Hippocampal formation (tissue), 2 donors: ENCODE data around the gene APRT.
"Not testable (repeated sequence)": the region's sequence is repeated elsewhere in the genome, so short reads cannot be mapped to it uniquely, and the experiment has no call there.

Experiments
- DNase-seq, 2 donors: peaks; one replicate each; lab custom pipeline; 2025; lab: John Stamatoyannopoulos, UW

APRT gene

DNA sequence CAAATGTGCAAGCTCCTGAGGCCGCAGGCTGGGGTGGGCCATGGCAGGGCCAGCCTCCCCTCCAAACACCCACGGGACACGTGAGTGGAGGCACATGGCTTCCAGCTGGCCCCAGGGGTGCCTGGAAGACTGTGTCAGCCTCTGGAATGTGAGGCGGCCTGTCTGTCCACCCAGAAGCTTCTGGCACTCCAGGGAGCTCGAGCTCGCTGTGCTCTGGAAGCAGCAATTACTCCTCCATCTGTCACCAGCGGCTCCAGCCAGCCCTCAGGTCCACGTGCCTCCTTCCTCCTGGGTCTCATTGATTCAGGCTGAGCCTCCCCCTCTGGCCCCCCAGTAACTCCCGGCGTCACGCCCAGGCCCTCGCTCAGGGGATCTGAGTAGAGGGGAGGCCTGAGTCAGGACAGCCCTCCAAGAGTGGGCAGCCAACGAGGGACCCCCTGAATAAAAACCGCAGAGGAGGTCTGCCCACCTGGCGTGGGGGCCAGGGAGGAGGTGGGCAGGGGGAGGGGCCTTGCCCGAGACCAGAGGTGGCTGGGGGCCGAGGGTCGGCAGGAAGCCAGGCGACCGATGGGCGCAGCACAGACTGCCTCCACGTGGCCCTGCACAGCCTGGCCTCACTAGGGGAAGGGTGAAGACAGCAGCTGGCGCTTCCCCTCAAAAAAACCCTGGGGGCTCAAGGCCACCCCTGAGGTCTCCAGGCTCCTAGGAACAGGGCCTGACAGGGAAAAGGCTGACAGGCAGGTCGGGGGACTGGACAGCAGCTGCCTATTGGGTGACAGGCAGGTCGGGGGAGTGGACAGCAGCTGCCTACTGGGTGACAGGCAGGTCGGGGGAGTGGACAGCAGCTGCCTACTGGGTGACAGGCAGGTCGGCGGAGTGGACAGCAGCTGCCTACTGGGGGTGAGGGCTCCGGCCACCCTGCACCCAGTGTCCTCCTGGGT lies 38.6 kb downstream of the APRT start:
- DNase-seq = no peak

DNA sequence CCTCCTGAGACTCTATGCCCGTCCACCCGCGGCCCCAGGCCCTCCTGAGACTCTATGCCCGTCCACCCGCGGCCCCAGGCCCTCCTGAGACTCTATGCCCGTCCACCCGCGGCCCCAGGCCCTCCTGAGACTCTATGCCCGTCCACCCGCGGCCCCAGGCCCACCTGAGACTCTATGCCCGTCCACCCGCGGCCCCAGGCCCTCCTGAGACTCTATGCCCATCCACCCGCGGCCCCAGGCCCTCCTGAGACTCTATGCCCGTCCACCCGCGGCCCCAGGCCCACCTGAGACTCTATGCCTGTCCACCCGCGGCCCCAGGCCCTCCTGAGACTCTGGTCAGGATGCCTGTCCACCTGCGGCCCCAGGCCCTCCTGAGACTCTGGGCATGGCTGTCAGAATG lies 39.9 kb downstream of the APRT start:
- not testable (repeated sequence) for DNase-seq

DNA sequence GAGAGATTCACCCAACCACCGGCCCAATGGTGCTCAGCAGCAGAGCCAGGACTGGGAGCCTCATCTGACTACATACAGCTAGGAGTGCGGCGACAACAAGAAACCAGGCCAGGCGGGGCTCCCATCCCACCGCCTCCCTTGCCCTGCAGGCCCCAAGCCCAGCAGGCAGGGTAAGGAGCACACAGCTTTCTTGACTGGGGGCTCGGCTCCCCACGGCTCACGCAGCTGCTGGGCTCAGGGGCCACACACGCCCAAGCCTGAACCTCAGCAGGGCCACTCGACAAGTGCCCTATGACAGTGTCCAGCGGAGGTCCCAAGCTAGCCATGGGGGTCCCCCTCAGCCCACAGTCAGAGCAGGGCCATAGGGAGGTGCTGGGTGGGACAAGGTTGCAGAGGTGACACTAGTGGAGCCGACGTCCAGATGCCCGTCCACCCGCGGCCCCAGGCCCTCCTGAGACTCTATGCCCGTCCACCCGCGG lies 40.4 kb downstream of the APRT start:
- DNase-seq = no peak

DNA sequence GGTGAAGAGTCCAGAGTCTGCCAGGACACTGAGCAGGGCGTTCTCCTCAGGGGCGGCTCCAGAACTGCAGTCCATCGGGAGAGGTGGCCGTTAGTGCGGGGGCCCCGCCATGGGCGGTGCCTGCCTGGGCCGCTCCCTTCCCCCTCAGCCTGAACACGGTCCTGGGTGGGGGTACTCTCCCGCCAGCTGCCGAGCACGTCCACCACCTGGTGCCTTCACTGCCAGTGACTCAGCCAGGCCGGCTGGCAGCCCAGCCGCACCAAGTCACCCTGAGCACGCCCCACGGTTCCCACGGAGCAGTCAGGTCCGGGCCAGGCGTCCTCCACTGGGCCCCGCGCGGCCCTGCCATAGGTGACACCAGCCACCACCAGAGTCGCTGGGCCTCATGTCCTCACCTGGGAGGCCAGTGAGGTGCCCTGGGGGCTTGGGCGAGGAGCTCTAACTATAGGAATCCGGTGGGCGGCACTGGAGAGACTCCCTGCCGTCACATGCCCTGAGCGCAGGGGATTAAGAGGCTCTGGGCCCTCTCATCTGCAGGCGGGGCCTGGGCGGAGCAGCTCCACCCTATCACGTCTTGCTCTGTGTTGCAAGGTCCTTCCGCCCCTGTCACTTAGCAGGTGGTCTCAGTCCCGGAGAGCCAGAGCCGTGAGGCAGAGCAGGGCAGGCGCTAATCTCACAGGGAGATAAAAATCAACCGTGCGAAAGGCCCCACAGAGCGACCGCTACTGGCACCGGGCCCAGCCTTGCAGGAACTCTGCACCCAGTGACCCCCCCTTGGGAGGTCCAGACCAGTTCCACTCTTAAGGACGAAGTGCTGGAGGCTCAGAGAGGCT lies 41.1 kb downstream of the APRT start:
- no peak for DNase-seq

DNA sequence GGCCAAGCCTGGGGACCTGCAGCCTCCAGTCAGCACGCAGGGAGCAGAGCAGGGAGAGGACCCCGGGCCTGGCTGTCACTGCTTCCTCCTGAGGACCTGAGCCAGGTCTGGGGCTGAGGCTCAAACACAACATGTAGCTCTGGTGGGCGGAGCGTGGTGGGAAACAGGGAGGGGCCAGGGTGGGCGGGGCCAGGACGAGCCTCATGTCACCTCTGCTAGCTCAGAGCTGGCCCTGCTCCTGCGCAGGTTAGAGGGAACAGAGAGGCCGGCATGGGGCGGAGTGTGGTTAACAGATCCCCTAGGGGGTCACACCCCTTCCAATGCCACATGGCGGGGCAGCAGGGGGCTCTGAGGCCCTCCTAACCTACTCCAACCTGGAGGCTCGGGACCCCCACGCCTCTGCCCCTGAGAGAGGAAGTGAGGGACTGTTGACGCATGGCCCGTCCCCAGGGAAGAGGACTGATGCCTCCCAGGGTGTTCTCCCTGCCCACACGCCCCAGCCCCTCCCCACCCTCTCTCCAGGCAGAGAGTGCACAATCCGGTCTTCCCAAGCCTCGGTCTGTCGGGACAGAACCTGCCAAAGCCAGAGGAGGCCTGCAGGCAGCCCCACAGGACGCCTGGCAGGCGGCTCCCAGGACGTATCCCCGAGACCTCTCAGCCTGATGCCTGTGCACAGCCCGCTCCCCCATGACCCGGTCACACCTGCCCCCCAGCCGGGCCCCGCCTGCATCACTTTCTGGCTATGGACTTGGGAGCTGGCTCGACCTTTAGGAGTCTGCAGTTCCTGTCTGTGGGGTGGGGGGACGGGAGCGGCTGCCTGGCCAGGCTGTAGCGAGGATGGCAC lies 41.9 kb downstream of the APRT start:
- no peak for DNase-seq

DNA sequence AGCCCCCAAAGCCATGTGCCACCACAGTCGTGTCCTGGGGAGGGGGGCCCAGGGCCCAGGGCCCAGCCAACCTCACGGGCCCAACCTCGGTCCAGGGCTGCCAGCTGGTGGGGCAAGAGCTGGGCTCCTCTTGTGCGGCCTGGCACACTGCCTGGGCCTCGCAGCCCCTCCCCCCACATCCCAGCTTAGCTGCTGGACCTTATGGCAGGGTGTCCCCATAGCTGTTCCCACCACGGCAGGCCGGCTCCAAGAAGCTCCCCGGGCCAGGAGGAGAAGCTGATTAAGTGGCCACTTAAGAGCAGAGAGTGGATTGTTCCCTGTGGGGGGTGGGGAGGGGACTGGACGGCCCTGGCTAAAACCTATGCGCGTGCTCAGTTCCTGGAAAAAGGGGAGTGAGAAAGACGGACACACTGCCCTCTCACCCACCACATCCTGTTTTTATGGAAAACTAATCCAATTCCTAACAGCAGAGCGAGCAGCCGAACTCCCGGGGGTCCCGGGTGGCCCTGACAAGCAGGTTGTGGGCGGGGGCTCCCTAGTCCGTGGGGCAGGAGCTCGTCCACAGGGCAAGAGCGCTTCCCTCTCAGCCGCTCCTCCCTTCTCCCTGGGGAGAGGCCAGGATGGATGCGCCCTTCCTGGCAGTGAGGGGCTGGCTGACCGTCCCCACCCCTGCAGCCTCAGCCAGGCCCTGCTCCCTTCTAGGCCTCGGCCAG lies 43.5 kb downstream of the APRT start:
- no peak for DNase-seq

DNA sequence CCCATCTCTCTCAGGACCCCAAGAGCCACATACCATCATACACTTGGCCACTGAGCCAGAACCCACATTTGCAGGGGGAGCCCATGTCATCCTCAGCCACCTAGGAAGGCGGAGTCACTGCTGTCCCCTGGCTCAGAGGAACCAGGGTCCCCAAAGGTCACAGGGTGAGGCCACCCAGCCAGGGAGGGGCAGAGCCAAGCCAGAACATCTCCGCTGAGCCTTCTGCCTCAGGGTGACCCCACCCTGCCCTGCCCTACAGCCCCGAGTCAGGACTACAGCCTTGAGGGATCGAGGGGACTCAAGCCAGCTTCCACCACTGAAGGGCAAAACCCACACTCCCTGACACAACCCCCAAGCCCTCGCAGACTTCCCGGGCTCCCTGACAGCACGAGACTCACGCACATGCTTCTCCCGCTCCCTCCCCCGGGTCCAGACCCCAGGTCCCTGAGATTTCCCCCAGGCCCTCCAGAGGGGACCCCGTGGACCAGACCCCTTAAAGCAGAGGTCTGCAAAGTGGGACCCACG lies 44.1 kb downstream of the APRT start:
- DNase-seq = no peak

DNA sequence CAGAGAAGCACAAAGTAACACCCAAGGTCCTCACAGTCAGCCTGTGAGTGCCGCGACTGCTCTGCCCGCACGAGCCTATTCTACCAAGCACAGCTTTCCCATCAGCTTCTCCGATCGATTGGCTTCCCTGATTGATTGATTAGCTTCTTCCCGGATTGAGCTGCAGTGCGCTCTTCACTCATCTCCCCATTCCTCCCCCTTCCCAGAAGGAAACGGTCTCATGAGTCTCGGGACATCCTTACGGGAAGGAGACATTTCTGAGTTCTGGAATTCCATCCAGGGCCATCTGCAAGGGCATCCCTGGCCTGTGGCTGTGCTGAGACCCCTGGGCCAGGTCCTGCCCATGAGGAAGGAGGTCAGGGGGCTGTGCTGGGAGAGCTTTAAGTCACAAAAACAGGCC lies 44.8 kb downstream of the APRT start:
- no peak for DNase-seq

DNA sequence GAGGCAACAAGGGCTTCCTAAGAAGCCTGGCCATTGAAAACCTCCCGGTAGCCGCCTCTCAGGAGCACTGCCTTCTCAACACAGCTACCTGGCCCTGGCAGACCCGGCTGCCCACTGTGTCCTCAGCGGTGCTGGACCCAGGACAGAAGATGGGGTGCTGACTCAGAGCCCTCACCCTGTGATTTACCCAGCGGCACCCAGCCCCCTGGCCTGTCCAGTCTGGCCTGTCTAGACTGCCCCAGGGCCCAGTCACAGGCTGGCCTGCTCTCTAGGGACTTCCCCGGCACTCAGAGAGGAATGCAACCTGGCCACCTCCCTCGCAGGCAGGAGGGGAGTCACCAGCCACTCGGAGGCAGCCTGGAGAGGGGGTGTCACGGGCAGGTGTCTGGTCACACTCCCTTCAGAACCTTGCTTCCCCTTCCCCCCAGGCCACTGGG lies 46.8 kb downstream of the APRT start:
- no peak for DNase-seq

DNA sequence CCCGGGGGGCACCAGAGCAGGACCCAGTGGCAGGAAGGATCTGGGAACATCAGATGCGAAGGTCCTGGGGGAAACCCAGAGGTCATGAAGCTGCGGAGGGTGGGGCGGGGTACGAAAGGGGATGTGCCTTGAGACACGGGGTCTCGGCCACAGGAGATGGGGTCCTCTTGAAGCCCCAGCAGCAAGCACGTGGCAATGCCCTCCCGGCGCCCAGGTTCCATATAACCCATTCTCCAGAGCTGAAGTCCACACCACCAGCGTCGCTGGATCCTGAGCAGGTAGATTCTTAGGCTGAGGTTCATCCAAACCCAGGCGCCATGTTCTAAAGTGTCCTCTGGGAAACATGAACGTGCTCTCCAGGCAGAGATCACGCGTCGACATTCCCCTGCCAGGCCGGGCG lies 47.6 kb downstream of the APRT start:
- no peak for DNase-seq

DNA sequence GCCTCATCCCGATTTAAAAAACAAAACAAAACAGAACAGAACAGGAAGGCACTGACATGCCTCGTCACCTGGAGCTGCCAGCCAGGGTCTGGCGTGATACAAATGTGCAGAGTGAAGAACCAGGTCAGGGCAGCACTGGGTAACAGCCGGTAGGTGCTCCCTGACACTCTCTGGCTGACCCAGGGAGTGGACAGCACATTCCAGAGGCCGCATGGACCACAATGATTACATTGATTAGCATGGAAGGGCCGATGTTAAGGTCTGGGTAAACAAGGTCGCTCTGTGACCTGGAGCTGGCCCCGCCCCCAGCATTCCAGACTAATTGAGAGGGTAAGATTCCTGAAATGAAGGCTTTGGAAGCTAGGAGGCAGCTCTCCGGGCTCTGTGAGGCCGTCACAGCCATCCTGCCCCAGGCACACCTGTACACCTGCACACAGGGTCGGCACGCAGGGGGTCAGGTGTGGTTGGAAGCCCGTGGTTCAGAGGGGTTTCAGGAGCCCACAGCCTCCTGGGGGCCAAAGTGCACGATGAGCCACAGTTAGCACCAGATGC lies 48.1 kb downstream of the APRT start:
- no peak for DNase-seq

DNA sequence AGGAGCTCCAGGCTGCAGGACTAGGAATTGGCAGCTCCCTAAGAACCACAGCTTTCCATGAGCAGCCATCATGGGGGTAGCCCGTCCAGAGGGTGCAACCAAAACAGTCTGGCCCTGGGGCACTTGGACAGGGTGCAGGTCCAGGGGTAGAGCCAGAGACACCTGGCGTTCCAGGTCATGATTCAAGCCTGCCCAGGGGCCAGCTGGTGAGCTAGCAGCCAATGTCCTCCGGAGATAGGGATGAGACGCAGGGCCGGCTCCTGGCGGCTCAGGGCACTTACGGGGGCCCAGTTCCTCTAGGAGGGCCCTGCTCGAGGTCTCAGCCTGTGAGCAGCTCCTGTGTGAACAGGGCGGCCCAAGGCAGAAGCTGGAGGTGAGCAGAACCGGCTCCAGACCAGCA lies 48.8 kb downstream of the APRT start:
- no peak for DNase-seq

DNA sequence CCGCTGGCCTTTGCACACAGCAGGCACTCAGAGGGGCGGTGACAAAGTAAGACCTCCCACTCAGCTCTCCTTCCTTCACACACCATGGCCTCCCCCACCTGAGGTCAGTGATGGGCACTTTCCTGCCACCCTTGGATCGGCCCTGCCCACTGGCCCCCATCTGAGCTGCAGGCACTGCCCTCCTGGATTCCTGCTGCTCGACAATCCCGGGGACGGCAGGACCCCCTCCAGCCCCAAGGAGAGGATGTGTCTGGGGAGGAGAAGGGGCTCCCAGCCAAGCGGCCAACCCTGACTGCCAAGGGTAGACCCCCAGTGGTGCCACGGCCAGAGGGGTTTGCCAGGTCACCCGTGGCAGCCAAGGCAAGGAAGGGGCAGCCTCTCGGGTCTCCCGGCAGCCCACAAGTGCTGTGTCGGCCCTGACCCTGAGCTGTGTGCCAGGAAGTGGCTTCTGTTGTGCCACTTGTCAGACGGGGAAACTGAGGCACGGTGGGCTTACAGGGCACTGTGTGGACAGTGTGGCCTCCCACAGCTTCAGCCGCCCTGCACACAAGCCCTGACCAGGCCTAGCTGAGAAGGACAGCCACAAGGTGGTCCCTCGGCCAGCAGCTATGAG lies 49.4 kb downstream of the APRT start:
- no peak for DNase-seq

DNA sequence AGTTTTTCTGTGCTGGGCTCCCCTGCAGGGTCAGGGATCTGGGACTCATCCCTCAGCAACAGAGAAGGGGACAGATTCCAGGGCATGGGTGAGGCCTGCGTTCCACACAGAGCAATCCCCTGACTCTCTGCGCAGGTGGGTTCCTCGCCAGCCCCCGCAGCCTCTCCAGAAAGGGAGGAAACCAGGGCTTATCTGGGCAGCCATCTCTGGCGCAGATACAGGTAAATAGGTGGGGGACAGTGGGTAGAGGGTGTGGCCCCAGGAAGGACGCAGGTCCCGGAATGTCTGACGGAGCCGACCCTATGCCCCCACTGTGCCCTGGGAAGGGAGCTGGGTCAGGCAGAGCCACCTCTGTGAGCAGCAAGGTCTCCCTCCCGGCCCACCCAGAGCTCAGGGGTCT lies 49.9 kb downstream of the APRT start:
- no peak for DNase-seq

DNA sequence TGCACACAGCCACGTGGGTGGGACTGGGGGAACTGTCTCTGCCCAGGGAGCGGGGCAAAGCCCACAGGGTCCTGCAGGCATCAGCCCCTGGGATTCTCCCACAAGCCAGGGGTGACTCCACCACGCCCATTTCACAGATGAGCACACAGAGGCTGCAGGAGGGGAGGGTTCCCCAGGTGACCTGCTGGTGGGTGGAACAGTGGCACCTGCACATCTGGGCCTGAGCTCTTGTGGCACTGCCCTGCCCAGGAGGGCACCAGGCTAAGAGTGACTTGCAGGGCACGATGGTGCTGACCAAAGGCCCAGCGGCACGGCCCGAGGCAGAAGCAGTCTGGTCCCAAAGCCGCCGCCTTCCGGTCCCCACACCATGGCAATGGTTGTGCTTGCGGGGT lies 50.6 kb downstream of the APRT start:
- no peak for DNase-seq

DNA sequence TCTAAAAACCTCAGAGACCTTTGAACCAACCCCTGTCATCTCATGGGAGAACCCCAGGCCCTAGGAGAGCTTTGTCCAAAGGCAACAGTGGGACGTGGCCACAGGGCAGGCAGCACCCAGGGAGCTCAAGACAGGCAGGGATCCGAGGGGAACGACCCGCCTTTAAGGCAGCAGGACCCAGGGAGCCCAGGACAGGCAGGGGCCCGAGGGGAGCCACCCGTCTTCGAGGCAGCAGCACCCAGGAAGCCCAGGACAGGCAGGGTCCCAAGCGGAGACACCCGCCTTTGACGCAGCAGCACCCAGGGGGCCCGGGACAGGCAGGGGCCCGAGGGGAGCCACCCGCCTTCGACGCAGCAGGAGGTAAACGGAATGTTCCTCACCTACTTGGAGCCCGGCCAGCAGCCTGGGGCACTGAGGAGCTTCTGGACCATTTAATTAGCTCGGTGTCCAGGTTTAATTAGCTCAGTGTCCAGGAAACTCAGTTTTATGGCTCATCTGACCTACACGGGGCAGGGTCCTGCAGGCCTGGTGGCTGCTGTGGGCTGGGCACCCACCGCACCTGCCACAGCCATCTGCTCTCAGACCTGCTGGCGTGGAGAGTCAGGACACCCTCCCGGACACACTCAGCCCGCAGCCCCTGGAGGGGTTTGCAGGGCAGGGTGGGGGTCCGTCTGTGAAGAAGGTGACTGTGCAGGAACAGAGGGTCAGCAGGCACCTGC lies 51.1 kb downstream of the APRT start:
- no peak for DNase-seq

DNA sequence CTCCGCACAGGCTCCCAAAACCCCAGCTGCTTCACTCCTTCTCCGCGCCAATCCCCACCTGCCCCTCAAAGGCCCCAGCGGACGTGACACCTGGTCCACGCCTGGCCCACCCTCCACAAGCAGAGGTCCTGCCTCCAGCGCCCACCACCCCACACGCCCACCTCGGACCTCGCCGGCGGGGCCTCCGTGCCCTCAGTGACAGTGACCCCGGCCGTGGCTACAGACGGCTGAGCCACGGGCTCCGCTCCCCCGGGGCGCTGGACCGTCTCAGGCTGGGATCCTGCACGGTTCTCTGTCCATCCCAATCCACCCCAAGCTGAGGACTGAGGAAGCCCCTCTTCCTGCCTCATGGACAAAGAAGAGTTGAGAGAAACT lies 51.8 kb downstream of the APRT start:
- no peak for DNase-seq
